ENCODE measurements around the gene POC1A.

DNA sequence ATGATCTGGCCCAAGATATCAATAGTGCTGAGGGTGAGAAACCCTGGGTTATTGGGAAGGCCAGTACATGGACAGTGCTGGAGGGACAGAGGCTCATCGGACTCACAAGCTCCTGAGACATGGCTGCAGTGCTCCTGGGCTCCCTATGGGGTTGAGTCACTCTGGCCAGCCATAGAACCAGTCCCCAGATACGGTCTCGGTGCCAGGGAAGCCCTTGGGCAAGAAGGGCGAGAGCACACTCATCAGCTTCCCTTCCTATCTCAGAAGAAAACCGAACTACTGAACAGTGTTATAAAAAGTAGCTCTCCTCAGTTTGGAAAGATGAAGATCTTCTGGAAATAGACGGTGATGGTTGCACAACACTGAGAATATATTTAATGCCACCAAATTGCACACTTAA is 34.4 kb downstream of the POC1A start:
- TF ChIP-seq TAF1 (IDR thresholded peaks at IDR 0.05; ENCODE audit: low read depth) (no peak), POLR2AphosphoS5 (IDR thresholded peaks at IDR 0.05) (no peak), EZH2 (IDR thresholded peaks at IDR 0.05; ENCODE audit: borderline replicate concordance, insufficient read depth, low read length, poor library complexity, severe bottlenecking) (no peak), RAD21 (conservative IDR thresholded peaks at IDR 0.05) (no peak), SMC3 (conservative IDR thresholded peaks at IDR 0.05; ENCODE audit: poor library complexity) (no peak), MXI1 (conservative IDR thresholded peaks at IDR 0.05; ENCODE audit: poor library complexity, severe bottlenecking) (no peak), REST (IDR thresholded peaks at IDR 0.05; ENCODE audit: borderline replicate concordance) (no peak)
- TF ChIP-seq, protein P1, sequence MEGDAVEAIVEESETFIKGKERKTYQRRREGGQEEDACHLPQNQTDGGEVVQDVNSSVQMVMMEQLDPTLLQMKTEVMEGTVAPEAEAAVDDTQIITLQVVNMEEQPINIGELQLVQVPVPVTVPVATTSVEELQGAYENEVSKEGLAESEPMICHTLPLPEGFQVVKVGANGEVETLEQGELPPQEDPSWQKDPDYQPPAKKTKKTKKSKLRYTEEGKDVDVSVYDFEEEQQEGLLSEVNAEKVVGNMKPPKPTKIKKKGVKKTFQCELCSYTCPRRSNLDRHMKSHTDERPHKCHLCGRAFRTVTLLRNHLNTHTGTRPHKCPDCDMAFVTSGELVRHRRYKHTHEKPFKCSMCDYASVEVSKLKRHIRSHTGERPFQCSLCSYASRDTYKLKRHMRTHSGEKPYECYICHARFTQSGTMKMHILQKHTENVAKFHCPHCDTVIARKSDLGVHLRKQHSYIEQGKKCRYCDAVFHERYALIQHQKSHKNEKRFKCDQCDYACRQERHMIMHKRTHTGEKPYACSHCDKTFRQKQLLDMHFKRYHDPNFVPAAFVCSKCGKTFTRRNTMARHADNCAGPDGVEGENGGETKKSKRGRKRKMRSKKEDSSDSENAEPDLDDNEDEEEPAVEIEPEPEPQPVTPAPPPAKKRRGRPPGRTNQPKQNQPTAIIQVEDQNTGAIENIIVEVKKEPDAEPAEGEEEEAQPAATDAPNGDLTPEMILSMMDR (IDR thresholded peaks at IDR 0.05; ENCODE audit: poor library complexity, severe bottlenecking) = no peak

All from neural cell (in vitro differentiated cells).